ENCODE measurements around the gene ERICH6B.
A peak's percentile ranks its signal among the peaks of the same experiment; 100 is the strongest.

The ERICH6B gene

DNA sequence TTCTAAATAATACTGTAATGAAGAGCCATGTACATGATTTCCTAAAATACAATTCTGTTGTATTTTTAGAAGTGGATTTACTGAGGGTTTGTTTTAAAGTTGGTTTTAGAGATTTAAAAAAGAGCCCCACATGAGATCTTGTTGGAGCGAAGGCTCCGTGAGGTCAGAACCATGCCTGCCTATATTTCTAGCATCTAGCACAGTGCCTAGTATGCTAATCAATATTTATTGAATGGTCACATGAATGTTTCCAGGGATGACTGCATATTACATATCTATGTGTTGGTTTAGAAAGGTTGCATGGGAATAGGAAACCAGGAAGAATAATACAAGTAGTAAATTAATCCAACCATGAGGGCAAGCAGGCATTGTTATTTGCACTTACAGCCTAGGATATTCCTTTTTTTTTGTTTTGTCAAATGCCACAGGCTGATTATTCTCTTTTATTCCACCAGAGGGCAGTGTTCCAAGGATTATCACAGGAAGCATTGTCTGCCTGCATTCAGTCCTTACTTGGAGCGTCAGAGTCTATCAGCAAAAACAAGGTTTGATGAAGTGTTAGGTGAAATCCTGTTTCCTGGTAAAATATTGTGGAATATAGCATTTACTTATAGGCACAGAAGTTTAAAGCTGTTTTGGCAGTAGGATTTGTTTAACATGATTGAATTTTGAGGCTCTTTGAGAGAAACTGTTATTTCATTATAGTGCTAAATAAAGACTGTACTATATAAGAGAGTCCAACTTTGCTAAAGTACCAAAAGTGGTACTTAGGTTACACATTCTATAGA, 104.0 kb downstream of the ERICH6B start:
- no peak overlapping the region for H3K4me3 ChIP-seq (ENCODE audit: low read depth, low read length)
- DNase-seq (ENCODE audit: low read depth): peak; percentile 35

DNA sequence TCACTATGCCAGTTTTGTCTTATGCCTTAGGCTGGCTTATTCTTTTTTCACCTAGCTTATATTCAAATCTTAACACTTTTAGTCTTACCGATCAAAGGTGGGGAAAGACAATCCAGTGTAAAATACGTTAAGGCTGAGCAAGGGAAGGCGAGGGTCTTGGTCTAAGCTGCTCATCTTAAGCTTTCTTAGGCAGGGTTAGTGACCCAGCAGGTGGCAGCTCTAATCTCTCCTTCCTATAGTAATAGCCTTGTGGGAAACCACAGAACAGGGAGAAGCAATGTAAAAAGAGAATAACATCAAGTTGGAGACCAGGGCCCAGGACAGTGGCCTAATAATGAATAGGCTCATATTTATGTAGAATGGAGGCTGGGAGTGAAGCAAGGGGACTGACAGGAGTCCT, 104.9 kb downstream of the ERICH6B start:
- no peak for DNase-seq (ENCODE audit: low read depth)
- H3K4me3 ChIP-seq (ENCODE audit: low read depth, low read length): no peak overlapping the region

DNA sequence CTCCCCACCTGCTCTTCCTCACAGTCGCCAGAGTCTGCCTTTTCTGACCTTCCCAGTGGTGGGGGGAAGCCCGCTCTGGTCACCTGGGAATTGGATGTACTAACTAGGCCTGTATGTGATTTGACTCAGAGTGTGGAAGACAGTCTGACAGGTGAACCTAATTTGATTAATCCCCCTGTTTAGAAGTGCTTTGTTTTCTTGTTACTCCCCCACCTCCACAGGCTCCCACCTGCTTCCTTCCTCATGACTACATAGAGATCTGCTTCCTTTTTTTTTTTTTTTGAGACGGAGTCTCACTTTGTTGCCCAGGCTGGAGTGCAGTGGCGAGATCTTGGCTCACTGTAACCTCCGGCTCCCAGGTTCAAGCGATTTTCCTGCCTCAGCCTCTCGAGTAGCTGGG, 106.8 kb downstream of the ERICH6B start:
- no peak overlapping the region for H3K4me3 ChIP-seq (ENCODE audit: low read depth, low read length)

DNA sequence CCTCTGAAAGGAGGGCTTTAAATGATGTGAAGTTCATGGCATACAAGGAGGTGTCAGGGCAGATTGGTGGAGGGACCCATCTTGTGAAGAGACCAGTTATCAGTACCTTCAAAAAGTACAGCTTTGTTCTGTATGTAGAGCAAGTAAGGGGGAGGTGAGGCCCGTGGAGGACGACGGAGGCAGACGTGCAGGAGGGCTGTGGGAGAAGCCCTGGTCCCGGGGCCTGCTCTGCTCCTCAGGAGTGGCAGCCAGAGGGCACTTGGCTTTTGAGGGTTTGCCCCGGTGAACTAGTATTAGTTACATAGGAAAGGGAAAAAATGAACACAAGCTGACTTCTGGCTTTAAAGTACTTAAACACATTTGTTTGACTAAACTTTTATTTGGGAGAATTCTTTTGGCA, 108.7 kb downstream of the ERICH6B start:
- no peak overlapping the region for H3K4me3 ChIP-seq (ENCODE audit: low read depth, low read length)
- DNase-seq (ENCODE audit: low read depth): no peak

More for the DNA sequence above, 106.8 kb downstream of the ERICH6B start:
- no peak for DNase-seq (ENCODE audit: low read depth)

DNA sequence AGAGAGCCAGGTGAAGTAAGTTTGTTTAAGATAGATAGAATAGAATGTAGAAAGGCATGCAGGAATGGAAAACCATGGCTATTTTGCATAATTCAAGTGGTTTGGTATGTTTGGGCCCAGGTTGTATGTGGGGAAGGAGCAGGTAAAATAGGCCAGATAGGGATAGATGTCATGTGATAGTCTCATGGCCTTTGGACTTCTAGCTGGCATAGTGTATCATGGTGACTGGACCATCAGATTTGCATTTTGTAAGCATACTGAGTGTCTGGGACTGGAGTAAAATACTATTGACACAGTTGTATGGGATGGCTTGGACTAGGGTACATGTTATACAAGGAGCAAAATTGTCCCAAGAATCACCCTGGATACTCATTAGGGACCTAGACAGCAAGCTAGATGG, 111.9 kb downstream of the ERICH6B start:
- DNase-seq (ENCODE audit: low read depth): no peak
- no peak overlapping the region for H3K4me3 ChIP-seq (ENCODE audit: low read depth, low read length)

DNA sequence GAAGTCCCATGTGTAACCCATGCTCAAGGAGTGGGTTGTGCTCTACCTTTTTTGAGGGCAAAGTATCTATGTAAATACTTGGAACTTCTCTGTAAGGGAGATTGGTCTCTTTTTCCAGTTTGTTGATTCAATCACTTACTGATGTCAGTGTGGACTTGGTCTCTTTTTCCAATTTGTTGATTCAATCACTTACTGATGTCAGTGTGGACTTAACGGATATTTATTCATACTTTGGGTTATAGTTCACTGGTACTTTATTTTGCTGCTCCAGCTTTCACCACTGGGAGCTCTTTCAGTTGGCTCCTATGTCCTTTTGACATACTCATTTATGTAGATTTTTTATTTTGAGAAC, 114.4 kb downstream of the ERICH6B start:
- DNase-seq (ENCODE audit: low read depth): no peak
- H3K4me3 ChIP-seq (ENCODE audit: low read depth, low read length): no peak overlapping the region

DNA sequence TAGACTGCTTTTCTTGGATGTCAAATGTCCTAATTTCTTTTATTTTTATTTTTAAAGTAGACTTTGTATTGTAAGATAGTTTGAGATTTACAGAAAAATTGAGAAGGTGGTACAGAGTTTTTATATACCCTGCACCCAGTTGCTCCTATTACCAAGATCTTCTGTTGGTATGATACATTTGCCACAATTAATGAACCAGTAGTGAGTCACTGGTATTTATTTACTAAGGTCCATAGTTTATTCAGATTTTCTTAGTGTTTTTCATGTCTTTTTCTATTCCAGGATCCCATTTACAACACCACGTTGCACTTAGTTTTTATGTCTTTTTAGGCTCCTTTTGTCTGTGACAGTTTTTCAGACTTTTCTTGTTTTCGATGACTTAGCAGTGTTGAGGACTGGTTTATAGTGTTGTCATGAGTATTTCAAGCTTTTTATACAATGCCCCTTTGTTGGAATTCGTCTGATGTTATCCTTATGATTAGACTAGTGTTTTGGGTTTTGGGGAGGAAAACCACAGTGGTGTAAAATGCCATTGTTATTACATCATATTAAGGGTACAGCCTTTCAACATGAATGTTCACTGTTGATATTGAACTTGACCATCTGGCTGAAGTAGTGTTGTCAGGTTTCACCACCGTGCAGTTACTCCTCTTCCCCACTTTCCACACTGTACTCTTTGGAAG, 114.9 kb downstream of the ERICH6B start:
- peak; percentile 82 for DNase-seq (ENCODE audit: low read depth)
- no peak overlapping the region for H3K4me3 ChIP-seq (ENCODE audit: low read depth, low read length)

DNA sequence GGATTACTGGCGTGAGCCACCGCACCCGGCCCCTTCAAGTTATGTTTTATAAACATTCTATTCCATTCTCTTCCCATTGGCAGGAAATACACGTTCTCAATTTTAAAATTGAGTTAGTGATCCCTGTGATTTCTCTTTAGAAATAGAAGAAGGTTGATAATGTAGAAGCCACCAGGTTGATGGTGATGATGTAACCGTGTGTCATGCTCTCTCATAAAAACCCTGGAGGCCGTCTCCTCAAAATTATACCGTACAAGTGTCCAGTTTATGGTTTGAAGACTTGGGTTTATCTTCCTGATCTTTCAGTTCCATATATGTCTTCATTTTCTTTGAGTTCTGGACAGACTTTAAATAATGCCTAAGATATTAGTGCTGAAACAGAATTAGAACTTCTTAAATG, 118.6 kb downstream of the ERICH6B start:
- DNase-seq (ENCODE audit: low read depth): no peak

DNA sequence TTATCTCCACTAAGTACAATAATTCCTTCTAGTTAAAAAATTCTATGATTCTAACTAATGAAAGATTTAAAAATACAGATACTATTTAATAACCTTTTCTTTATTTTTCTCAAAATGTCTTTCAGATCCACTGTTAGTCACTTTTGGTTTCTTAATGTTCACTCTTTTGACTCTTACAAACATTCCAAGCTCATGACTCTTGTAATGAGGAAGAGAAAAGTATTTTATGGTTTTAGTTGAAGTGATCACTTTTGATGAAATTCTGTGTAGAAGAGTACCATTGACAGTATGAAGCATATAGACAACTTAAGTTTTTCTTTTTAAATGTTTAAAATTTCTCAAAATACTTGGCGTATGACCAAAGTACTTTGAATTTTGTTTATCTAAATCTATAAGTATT, 123.0 kb downstream of the ERICH6B start:
- peak; percentile 24 for DNase-seq (ENCODE audit: low read depth)

More for the DNA sequence above, 118.6 kb downstream of the ERICH6B start:
- H3K4me3 ChIP-seq (ENCODE audit: low read depth, low read length): no peak overlapping the region

More for the DNA sequence above, 123.0 kb downstream of the ERICH6B start:
- H3K4me3 ChIP-seq (ENCODE audit: low read depth, low read length): no peak overlapping the region
